Psoas muscle (tissue), 8 donors: Measurements from ENCODE around the gene TMEFF2. TPM values are rescaled to one million over a fixed set of nuclear protein-coding genes. Genes with fewer than 3 reads are reported as not detected.
A peak's percentile ranks its signal among the peaks of the same experiment; 100 is the strongest.

Experiments used
- ATAC-seq, 4 donors: fragments of 200-7000 bp; cut with Tn5 transposase; one replicate each; pipeline ENCODE4 v1.9.1; 2020; ENCODE audit warnings: moderate library complexity in 3 of 4, mild to moderate bottlenecking in 2 of 4
- DNase-seq, 2 donors: peaks; one replicate each; pipeline ENCODE4 v3.0.0-alpha.2; 2020
- H3K27ac ChIP-seq: fragments of 200-600 bp; one replicate; pipeline ENCODE4 v1.8.0; 2022
- H3K27me3 ChIP-seq, 3 donors: fragments of 200-600 bp in 1 of 3; one replicate each; pipeline versions ENCODE4 v1.6.1 to v1.8.0; 2013 to 2022; ENCODE audit warnings: low read length in 2 of 3, mild to moderate bottlenecking in 2 of 3, moderate library complexity in 1 of 3; ENCODE audit not compliant: insufficient read depth in 3 of 3
- H3K36me3 ChIP-seq, 2 donors: fragments of 200-600 bp in 1 of 2; one replicate each; pipeline versions ENCODE4 v1.6.1 to v1.8.0; 2013 to 2022; ENCODE audit warnings: low read depth in 1 of 2, mild to moderate bottlenecking in 1 of 2, moderate library complexity in 1 of 2; ENCODE audit not compliant: insufficient read depth in 1 of 2
- H3K4me1 ChIP-seq: fragments of 200-600 bp; one replicate; pipeline ENCODE4 v1.8.0; 2022
- H3K4me3 ChIP-seq: fragments of 200-600 bp; one replicate; pipeline ENCODE4 v1.8.0; 2022; ENCODE audit warnings: mild to moderate bottlenecking
- H3K9me3 ChIP-seq: fragments of 200-600 bp; one replicate; pipeline ENCODE4 v1.8.0; 2022
- WGBS, 3 donors: extraction: QIAGEN DNeasy Blood & Tissue Kit; methylation state at CpG; one replicate each; pipeline versions ENCODE4 v1.1.6 to v1.1.7; 2013; 5-methylcytosine and 5-hydroxymethylcytosine counted together
- intact Hi-C, 2 donors: fragments of 100-400 bp; cut with DNase I; formaldehyde crosslinking; loops; one replicate each; pipeline versions ENCODE4 v1.11.0 to v1.14.2; 2022
- polyA plus RNA-seq, 3 donors: library from polyadenylated mRNA; stranded (reverse); fragments of 200-250 nt; gene quantifications; one replicate each; pipeline ENCODE4 v1.2.3, GENCODE V29; 2013
- total RNA-seq, 4 donors: library from RNA; stranded (reverse); fragmentation: NEBNext Ultra II Directional in 2 of 4; extraction: Animal tissue kit (Norgen Biotek cat#: 25700) in 2 of 4; gene quantifications; one replicate each; pipeline versions ENCODE4 v1.2.1 to v1.2.4, GENCODE V29; 2021 to 2023
- TF ChIP-seq, protein P1 (sequence below): fragments of 200-600 bp; IDR thresholded peaks from one replicate; pipeline ENCODE4 v1.8.0; 2022; ENCODE audit warnings: antibody characterized with exemption
- donor health status: healthy with polysubstance abuse.
- donor health status: DM: no; HTN: no; CAD: no; lungs with moderate emphysema.
- donor health status: Bipolar disorder and iron deficiency.
- donor health status: healthy.
- donor health status: DM: yes; HTN: yes; CAD: no.
- donor health status: DM: no; HTN: no; CAD: no.
- donor health status: DM: no; HTN: no; CAD: no.
- donor health status: DM: yes; HTN: yes; CAD: no.

TMEFF2 gene
- total and polyA plus RNA-seq, 7 donors, result 0.07 to 0.47 (median 0.16) TPM; not detected in 4

DNA sequence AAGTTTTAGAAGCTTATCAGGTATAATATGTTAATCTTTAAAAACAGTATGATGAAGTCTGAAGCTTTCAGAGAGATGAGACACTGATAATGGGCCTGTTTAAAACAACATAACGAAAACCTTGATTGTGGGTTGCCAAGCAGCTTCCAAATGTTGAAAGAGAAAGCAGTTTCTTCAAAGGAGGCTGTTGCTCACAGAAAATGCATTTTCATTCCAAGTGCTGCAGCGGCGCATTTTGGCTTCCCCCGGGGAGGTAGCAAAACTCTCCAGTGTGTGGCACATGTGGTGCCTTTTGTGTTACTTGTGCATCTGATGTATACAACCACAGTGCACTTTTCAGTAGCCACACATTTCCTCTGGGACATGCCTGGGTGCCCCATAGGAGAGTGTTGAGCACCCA, 66.1 kb downstream of the TMEFF2 start:
- intact Hi-C loops, result no loop called here
- H3K27ac ChIP-seq, result no peak overlapping the region
- H3K4me3 ChIP-seq, result no peak overlapping the region
- WGBS, 3 donors, result 15 to 34% (median 23%) methylated on average over 4 of the region's 4 CpGs
- no peak for ATAC-seq
- no peaks in the 10 kb centered on the region for H3K36me3 ChIP-seq
- H3K4me1 ChIP-seq, result no peaks in the 10 kb centered on the region
- H3K27me3 ChIP-seq, result peaks cover 0 to 3% (median 0%) of the 10 kb centered on the region in 3 donors
- TF ChIP-seq, protein P1, sequence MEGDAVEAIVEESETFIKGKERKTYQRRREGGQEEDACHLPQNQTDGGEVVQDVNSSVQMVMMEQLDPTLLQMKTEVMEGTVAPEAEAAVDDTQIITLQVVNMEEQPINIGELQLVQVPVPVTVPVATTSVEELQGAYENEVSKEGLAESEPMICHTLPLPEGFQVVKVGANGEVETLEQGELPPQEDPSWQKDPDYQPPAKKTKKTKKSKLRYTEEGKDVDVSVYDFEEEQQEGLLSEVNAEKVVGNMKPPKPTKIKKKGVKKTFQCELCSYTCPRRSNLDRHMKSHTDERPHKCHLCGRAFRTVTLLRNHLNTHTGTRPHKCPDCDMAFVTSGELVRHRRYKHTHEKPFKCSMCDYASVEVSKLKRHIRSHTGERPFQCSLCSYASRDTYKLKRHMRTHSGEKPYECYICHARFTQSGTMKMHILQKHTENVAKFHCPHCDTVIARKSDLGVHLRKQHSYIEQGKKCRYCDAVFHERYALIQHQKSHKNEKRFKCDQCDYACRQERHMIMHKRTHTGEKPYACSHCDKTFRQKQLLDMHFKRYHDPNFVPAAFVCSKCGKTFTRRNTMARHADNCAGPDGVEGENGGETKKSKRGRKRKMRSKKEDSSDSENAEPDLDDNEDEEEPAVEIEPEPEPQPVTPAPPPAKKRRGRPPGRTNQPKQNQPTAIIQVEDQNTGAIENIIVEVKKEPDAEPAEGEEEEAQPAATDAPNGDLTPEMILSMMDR, result no peak
- peak in 1 of 2 donors; percentile 13 for DNase-seq
- H3K9me3 ChIP-seq, result no peaks in the 10 kb centered on the region

DNA sequence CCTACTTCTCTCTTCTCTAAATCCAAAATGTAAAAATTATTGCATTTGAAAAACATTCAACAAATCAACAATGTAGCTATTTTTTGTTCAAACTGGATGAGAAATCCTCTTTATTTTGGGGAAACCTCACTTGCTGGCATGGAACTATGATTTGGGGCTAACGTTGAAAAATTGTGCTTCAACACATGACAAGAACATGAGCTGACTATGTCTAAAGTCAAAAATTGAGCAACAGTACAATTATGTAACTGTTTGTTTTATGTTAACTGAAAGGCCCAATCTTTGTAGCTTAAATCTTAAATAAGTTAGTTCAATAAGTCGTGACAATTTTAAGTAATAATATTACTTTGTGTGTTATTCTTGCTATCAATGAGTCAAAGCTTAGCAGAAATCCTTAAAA, 67.3 kb downstream of the TMEFF2 start:
- ATAC-seq (no peak), DNase-seq (no peak)
- Histone ChIP-seq H3K9me3 (no peaks in the 10 kb centered on the region), H3K4me1 (no peaks in the 10 kb centered on the region), H3K36me3 (no peaks in the 10 kb centered on the region), H3K4me3 (no peak overlapping the region), H3K27ac (no peak overlapping the region), H3K27me3 (peaks cover 0 to 3% (median 0%) of the 10 kb centered on the region in 3 donors)
- intact Hi-C loops, result no loop called here
- 32 to 53% (median 41%) methylated on average over 2 of the region's 2 CpGs for WGBS, 3 donors
- TF ChIP-seq, protein P1, result no peak

DNA sequence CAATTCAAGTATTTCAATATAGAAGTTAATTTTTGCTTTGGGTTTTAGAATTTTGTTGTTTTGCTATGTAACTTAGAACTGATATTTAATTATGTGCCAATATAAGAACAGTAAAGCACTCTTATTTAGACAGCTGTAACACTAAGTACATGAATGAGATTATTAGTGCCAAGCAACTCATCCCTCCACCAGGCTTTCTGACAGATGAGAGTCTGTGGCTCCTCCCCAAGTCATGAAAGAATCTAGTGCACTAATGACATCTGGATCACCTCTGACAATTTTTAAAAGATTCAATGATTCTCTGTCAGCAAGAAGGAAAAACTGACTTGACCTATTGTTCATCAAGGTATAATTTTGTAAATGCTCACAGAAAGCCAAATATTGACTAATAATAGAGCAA, 67.8 kb downstream of the TMEFF2 start:
- Histone ChIP-seq H3K27me3 (peaks cover 0 to 3% (median 0%) of the 10 kb centered on the region in 3 donors), H3K9me3 (no peaks in the 10 kb centered on the region), H3K4me3 (no peak overlapping the region), H3K4me1 (no peaks in the 10 kb centered on the region), H3K27ac (no peak overlapping the region), H3K36me3 (no peaks in the 10 kb centered on the region)
- intact Hi-C loops, result no loop called here
- DNase-seq (no peak), ATAC-seq (no peak)
- TF ChIP-seq, protein P1, result no peak

DNA sequence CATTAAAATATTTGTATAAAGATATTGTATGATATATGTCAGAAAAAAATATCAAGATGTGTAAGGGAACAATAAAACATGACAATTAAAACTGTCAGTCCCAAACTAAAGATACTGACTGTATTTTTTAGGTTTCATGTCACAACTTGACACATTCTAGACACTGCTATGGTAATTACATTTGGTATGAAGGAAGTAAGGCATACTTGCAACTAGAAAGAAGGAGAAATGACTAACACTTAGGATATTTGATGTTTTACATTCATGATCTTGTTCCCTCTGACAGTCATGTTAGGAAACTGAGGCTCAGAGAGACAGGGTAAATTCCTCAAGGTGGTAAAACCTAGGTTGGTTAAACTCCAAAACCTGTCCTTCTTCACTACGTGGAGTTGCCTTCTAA, 68.3 kb downstream of the TMEFF2 start:
- H3K4me1 ChIP-seq, result no peaks in the 10 kb centered on the region
- intact Hi-C loops, result no loop called here
- WGBS, 3 donors, result 0% methylated on average over 1 of the region's 1 CpG

DNA sequence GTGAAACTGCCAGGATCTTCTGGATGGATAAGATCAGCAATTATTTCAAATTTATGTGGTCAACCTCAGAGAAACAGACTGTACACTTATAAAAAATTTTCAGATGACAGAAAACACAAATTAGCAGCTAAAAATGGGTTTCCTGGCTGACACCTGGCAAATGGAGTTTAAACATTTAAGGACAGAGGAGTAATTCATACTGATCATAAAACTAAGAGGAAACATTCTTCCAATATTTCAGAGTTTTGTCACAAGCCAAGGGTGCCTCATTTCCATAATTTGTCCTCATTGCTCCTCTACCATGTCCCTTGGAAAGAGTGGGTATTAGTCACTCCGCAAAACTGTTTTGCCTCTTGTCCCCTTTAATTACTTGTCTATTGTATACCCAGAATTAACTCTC, 70.2 kb downstream of the TMEFF2 start:
- intact Hi-C loops, result no loop called here
- Histone ChIP-seq H3K4me1 (no peaks in the 10 kb centered on the region), H3K27me3 (peaks cover 0 to 3% (median 0%) of the 10 kb centered on the region in 3 donors), H3K4me3 (no peak overlapping the region), H3K36me3 (no peaks in the 10 kb centered on the region), H3K27ac (no peak overlapping the region), H3K9me3 (no peaks in the 10 kb centered on the region)
- WGBS, 3 donors, result 29 to 71% (median 31%) methylated on average over 1 of the region's 1 CpG
- ATAC-seq, result no peak
- TF ChIP-seq, protein P1, result no peak
- no peak for DNase-seq

More for the DNA sequence above, 68.3 kb downstream of the TMEFF2 start:
- peaks cover 0 to 3% (median 0%) of the 10 kb centered on the region in 3 donors for H3K27me3 ChIP-seq
- no peak overlapping the region for H3K4me3 ChIP-seq
- no peak for DNase-seq
- H3K27ac ChIP-seq, result no peak overlapping the region
- TF ChIP-seq, protein P1, result no peak
- no peak for ATAC-seq
- no peaks in the 10 kb centered on the region for H3K9me3 ChIP-seq
- H3K36me3 ChIP-seq, result no peaks in the 10 kb centered on the region
